OCI-LY3 (cell line): ENCODE results near the gene ENPP5.

Experiments used
- H2AFZ ChIP-seq: fragments of 200-600, 300-600 bp; shearing (Covaris generic); 2 replicates; pipeline ENCODE4 v1.6.0; 2014; ENCODE audit warnings: antibody characterized with exemption, low read depth, low read length
- H3K27ac ChIP-seq: fragments of 200-600, 300-600 bp; sonication (generic); 2 replicates; pipeline ENCODE4 v1.5.1; 2014; ENCODE audit warnings: mild to moderate bottlenecking, low read length, moderate library complexity, mixed read lengths
- H3K27me3 ChIP-seq: fragments of 200-600, 300-600 bp; sonication (generic); 2 replicates; pipeline ENCODE4 v1.6.1; 2014; ENCODE audit warnings: low read depth, low read length, mixed read lengths
- H3K36me3 ChIP-seq: fragments of 200-600, 300-600 bp; sonication (generic); replicated peaks from 2 replicates; pipeline ENCODE3; 2014; ENCODE audit warnings: low read depth, low read length, mixed read lengths
- H3K4me1 ChIP-seq: fragments of 300-600, 200-600 bp; sonication (generic); 2 replicates; pipeline ENCODE4 v1.6.1; 2014; ENCODE audit warnings: low read length, mixed read lengths
- H3K4me2 ChIP-seq: fragments of 200-600, 300-600 bp; sonication (generic); 2 replicates; pipeline ENCODE4 v1.6.1; 2014; ENCODE audit warnings: low read length, mixed read lengths
- H3K4me3 ChIP-seq: fragments of 300-600, 200-600 bp; sonication (generic); 2 replicates; pipeline ENCODE4 v1.5.1; 2014; ENCODE audit warnings: antibody characterized with exemption, mild to moderate bottlenecking, low read length, moderate library complexity
- H3K79me2 ChIP-seq: fragments of 300-600, 200-600 bp; shearing (Covaris generic); 2 replicates; pipeline ENCODE4 v1.6.1; 2014; ENCODE audit warnings: mild to moderate bottlenecking, low read length, mixed read lengths
- H3K9ac ChIP-seq: fragments of 300-600, 200-600 bp; shearing (Covaris generic); 2 replicates; pipeline ENCODE4 v1.6.0; 2014; ENCODE audit warnings: mild to moderate bottlenecking, low read length, moderate library complexity
- H3K9me3 ChIP-seq: fragments of 200-600, 300-600 bp; shearing (Covaris generic); 2 replicates; pipeline ENCODE4 v1.6.1; 2014; ENCODE audit warnings: low read length, mixed read lengths; ENCODE audit not compliant: insufficient read depth
- H4K20me1 ChIP-seq: fragments of 200-600, 300-600 bp; sonication (generic); 2 replicates; pipeline ENCODE4 v1.6.1; 2016; ENCODE audit warnings: low read length, mixed read lengths; ENCODE audit not compliant: insufficient read depth
- CTCF ChIP-seq: fragments of 200-600, 300-600 bp; sonication (generic); IDR thresholded peaks from 2 replicates; pipeline ENCODE4 v1.5.1; 2014; ENCODE audit warnings: antibody characterized with exemption, low read length, low read depth
- EZH2phosphoT487 ChIP-seq: fragments of 200-600 bp; shearing (Covaris generic); IDR thresholded peaks from 2 replicates; pipeline ENCODE4 v1.6.1; 2018; ENCODE audit warnings: antibody characterized with exemption, mixed run types, low read depth

ENPP5 gene

GRCh38 chr6:46203391-46204177, 32.8 kb upstream of the ENPP5 start:
- no peaks in the 10 kb centered on the region for H4K20me1 ChIP-seq
- no peaks in the 10 kb centered on the region for H3K79me2 ChIP-seq
- no peak for TF ChIP-seq EZH2phosphoT487
- no peaks in the 10 kb centered on the region for H3K27me3 ChIP-seq
- H3K9me3 ChIP-seq: 0 out of 2 replicates have a peak, but pooled peaks cover 4% of the 10 kb centered on the region
- no peaks in the 10 kb centered on the region for H3K36me3 ChIP-seq
- H2AFZ ChIP-seq: no peak overlapping the region
- no peak overlapping the region for H3K27ac ChIP-seq
- H3K4me3 ChIP-seq: no peak overlapping the region
- H3K4me2 ChIP-seq: no peak overlapping the region
- H3K9ac ChIP-seq: no peak overlapping the region
- H3K4me1 ChIP-seq: peaks cover 7% of the 10 kb centered on the region

- TF ChIP-seq CTCF: no peak
- no peak for TF ChIP-seq EZH2phosphoT487
- Histone ChIP-seq H3K27me3 (no peaks in the 10 kb centered on the region), H3K4me1 (no peaks in the 10 kb centered on the region), H3K79me2 (no peaks in the 10 kb centered on the region), H4K20me1 (no peaks in the 10 kb centered on the region), H3K36me3 (no peaks in the 10 kb centered on the region), H3K4me3 (no peak overlapping the region), H3K9ac (no peak overlapping the region), H3K27ac (no peak overlapping the region), H3K4me2 (no peak overlapping the region), H3K9me3 (0 out of 2 replicates have a peak, but pooled peaks cover 4% of the 10 kb centered on the region), H2AFZ (no peak overlapping the region)
Measured at GRCh38 chr6:46201702-46202101, 30.9 kb upstream of the ENPP5 start.

GRCh38 chr6:46199387-46199786, 28.6 kb upstream of the ENPP5 start:
- Histone ChIP-seq H3K36me3 (no peaks in the 10 kb centered on the region), H2AFZ (no peak overlapping the region), H3K4me2 (no peak overlapping the region), H3K27ac (no peak overlapping the region), H3K9me3 (0 out of 2 replicates have a peak, but pooled peaks cover 4% of the 10 kb centered on the region), H3K4me1 (no peaks in the 10 kb centered on the region), H3K79me2 (no peaks in the 10 kb centered on the region), H3K4me3 (no peak overlapping the region), H4K20me1 (no peaks in the 10 kb centered on the region), H3K9ac (no peak overlapping the region), H3K27me3 (no peaks in the 10 kb centered on the region)
- TF ChIP-seq EZH2phosphoT487: no peak
- no peak for TF ChIP-seq CTCF

GRCh38 chr6:46191961-46192360, 21.2 kb upstream of the ENPP5 start:
- Histone ChIP-seq H3K9ac (no peak overlapping the region), H2AFZ (no peak overlapping the region), H3K79me2 (no peaks in the 10 kb centered on the region), H3K4me2 (no peak overlapping the region), H3K9me3 (no peaks in the 10 kb centered on the region), H4K20me1 (no peaks in the 10 kb centered on the region), H3K27ac (no peak overlapping the region), H3K27me3 (no peaks in the 10 kb centered on the region), H3K4me3 (no peak overlapping the region), H3K36me3 (no peaks in the 10 kb centered on the region), H3K4me1 (no peaks in the 10 kb centered on the region)
- TF ChIP-seq EZH2phosphoT487: no peak
- no peak for TF ChIP-seq CTCF
